ENCODE data around the gene NOM1.

DNA sequence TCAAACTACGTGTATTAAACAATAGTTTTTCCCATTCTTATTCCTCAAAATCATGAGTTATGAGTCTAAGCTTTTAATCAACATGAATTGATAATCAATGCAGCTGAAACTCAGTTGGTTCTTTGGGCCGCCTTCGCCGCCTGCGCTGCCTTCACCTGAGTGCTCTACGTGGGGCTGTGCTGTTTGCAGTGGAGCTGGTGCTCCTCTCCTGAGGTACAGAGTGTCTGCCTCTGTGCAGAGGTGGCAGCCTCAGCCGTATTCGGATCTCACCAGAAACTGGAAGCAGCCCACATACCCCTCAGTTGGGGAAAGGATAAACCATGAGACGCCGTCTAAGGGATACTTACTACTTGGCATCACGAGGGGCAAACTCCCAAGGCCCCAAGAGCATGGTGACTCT is 15.5 kb downstream of the NOM1 start:
- TF ChIP-seq, protein P1, sequence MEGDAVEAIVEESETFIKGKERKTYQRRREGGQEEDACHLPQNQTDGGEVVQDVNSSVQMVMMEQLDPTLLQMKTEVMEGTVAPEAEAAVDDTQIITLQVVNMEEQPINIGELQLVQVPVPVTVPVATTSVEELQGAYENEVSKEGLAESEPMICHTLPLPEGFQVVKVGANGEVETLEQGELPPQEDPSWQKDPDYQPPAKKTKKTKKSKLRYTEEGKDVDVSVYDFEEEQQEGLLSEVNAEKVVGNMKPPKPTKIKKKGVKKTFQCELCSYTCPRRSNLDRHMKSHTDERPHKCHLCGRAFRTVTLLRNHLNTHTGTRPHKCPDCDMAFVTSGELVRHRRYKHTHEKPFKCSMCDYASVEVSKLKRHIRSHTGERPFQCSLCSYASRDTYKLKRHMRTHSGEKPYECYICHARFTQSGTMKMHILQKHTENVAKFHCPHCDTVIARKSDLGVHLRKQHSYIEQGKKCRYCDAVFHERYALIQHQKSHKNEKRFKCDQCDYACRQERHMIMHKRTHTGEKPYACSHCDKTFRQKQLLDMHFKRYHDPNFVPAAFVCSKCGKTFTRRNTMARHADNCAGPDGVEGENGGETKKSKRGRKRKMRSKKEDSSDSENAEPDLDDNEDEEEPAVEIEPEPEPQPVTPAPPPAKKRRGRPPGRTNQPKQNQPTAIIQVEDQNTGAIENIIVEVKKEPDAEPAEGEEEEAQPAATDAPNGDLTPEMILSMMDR (conservative IDR thresholded peaks at IDR 0.05), result no peak
- TF ChIP-seq ZFX (IDR thresholded peaks at IDR 0.05), result no peak

All from C4-2B (cell line).